Activated naive CD4-positive, alpha-beta T cell treated with anti-CD3 and anti-CD28 coated beads, Interleukin-2, amount 50 U/mL, for 16 hours (primary cell): Measurements from ENCODE around the gene SLBP.
A peak's percentile ranks its signal among the peaks of the same experiment; 100 is the strongest.

ENCODE experiments used
- DNase-seq: peaks from one replicate; pipeline ENCODE4 v3.0.0-alpha.2; 2020

SLBP gene

GRCh38 chr4:1725521-1725920 lies 13.4 kb upstream of the SLBP start:
- DNase-seq: no peak

- peak; percentile 61 for DNase-seq
Measured at GRCh38 chr4:1723131-1723801, 11.1 kb upstream of the SLBP start.

GRCh38 chr4:1722551-1723118 lies 10.5 kb upstream of the SLBP start:
- no peak for DNase-seq

- DNase-seq: no peak
Measured at GRCh38 chr4:1721666-1722550, 9.8 kb upstream of the SLBP start.

- peak; percentile 96 for DNase-seq
Measured at GRCh38 chr4:1721003-1721665, 9.0 kb upstream of the SLBP start, which contains the start of the genes TACC3 and TMEM129. Gene TACC3, plus strand, starts transcription at chr4:1721521. Its CDS starts 1,901 bp downstream, at chr4:1723422. Gene TMEM129, minus strand, starts transcription at chr4:1721323. Its CDS starts 486 bp downstream, at chr4:1720837.

- DNase-seq: peak; percentile 42
Measured at GRCh38 chr4:1720163-1720983, 8.3 kb upstream of the SLBP start.

GRCh38 chr4:1718095-1718850 lies 6.2 kb upstream of the SLBP start:
- no peak for DNase-seq

GRCh38 chr4:1717129-1718094 lies 5.3 kb upstream of the SLBP start:
- DNase-seq: no peak

GRCh38 chr4:1716065-1716945 lies 4.2 kb upstream of the SLBP start:
- DNase-seq: no peak

GRCh38 chr4:1715002-1715758 lies 3.1 kb upstream of the SLBP start:
- DNase-seq: no peak

- DNase-seq: no peak
Measured at GRCh38 chr4:1714303-1715001, 2.3 kb upstream of the SLBP start.

- no peak for DNase-seq
Measured at GRCh38 chr4:1713003-1713851, 1.1 kb upstream of the SLBP start.

- DNase-seq: no peak
Measured at GRCh38 chr4:1711571-1712215, 426 bp downstream of the SLBP start.

GRCh38 chr4:1711055-1711570 lies 1.0 kb downstream of the SLBP start:
- no peak for DNase-seq

GRCh38 chr4:1708581-1708980 lies 3.5 kb downstream of the SLBP start:
- DNase-seq: no peak

GRCh38 chr4:1706358-1706757 lies 5.8 kb downstream of the SLBP start:
- DNase-seq: no peak
